ENCODE results near the gene RABGEF1.

DNA sequence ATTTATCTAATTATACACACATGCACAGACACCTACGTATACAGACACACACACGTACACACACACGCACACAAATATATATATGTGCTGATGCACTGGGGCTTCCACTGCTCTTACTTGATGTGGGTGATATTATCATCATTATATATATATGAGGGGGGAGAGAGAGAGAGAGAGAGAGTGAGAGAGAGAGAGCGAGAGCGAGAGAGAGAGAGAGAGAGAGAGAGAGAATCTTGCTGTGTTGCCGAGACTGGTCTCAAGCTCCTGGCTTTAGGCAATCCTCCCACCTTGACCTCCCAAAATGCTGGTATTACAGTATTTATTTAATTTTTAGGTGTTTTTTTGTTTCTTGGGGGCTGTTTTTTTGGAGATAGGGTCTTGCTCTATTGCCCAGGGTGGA is 3.6 kb upstream of the RABGEF1 start:
- TF ChIP-seq, protein P1, sequence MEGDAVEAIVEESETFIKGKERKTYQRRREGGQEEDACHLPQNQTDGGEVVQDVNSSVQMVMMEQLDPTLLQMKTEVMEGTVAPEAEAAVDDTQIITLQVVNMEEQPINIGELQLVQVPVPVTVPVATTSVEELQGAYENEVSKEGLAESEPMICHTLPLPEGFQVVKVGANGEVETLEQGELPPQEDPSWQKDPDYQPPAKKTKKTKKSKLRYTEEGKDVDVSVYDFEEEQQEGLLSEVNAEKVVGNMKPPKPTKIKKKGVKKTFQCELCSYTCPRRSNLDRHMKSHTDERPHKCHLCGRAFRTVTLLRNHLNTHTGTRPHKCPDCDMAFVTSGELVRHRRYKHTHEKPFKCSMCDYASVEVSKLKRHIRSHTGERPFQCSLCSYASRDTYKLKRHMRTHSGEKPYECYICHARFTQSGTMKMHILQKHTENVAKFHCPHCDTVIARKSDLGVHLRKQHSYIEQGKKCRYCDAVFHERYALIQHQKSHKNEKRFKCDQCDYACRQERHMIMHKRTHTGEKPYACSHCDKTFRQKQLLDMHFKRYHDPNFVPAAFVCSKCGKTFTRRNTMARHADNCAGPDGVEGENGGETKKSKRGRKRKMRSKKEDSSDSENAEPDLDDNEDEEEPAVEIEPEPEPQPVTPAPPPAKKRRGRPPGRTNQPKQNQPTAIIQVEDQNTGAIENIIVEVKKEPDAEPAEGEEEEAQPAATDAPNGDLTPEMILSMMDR (conservative IDR thresholded peaks at IDR 0.05; ENCODE audit: low read length), result no peak
- no peak for TF ChIP-seq EZH2phosphoT487 (IDR thresholded peaks at IDR 0.05; ENCODE audit: borderline replicate concordance, low read depth, low read length)

Data from OCI-LY7 (cell line).